Trophoblast cell (in vitro differentiated cells and primary cell): ENCODE results near the gene RNF130.

Experiments used
- DNase-seq, 2 donors: peaks; one replicate each; pipeline ENCODE4 v3.0.0-alpha.2; 2016
- H2AFZ ChIP-seq: 2 replicates; pipeline ENCODE4 v1.6.1; 2013; ENCODE audit warnings: low read length, moderate library complexity, mild to moderate bottlenecking; ENCODE audit not compliant: insufficient read depth, poor library complexity
- H2AK5ac ChIP-seq: 2 replicates; pipeline ENCODE4 v1.6.1; 2013; ENCODE audit warnings: mild to moderate bottlenecking, low read length
- H2BK120ac ChIP-seq: 2 replicates; pipeline ENCODE4 v1.6.1; 2013; ENCODE audit warnings: low read length, mild to moderate bottlenecking, moderate library complexity; ENCODE audit not compliant: insufficient read depth, poor library complexity
- H2BK12ac ChIP-seq: 2 replicates; pipeline ENCODE4 v1.6.1; 2013; ENCODE audit warnings: mild to moderate bottlenecking, low read length, moderate library complexity
- H2BK5ac ChIP-seq: 2 replicates; pipeline ENCODE4 v1.6.1; 2013; ENCODE audit warnings: low read length, low read depth, moderate library complexity, mild to moderate bottlenecking; ENCODE audit not compliant: poor library complexity
- H3K14ac ChIP-seq: 2 replicates; pipeline ENCODE4 v1.6.1; 2013; ENCODE audit warnings: mild to moderate bottlenecking, low read length
- H3K18ac ChIP-seq: 2 replicates; pipeline ENCODE4 v1.6.1; 2013; ENCODE audit warnings: mild to moderate bottlenecking, low read length
- H3K23ac ChIP-seq: 2 replicates; pipeline ENCODE4 v1.6.1; 2013; ENCODE audit warnings: low read length
- H3K27ac ChIP-seq: 2 replicates; pipeline ENCODE4 v1.5.1; 2013; ENCODE audit warnings: low read depth, mild to moderate bottlenecking, inconsistent platforms, low read length, moderate library complexity
- H3K27me3 ChIP-seq: 2 replicates; pipeline ENCODE4 v1.6.1; 2013; ENCODE audit warnings: inconsistent platforms, mild to moderate bottlenecking, low read length, moderate library complexity; ENCODE audit not compliant: insufficient read depth
- H3K36me3 ChIP-seq, 2 experiments: 1 replicate in 1 of 2; 2 replicates in 1 of 2; pipeline ENCODE4 v1.6.1; 2013; ENCODE audit warnings: low read length in 2 of 2, mild to moderate bottlenecking in 2 of 2, moderate library complexity in 1 of 2; ENCODE audit not compliant: insufficient read depth in 2 of 2, control insufficient read depth in 1 of 2
- H3K4ac ChIP-seq: 2 replicates; pipeline ENCODE4 v1.6.1; 2013; ENCODE audit warnings: low read depth, mild to moderate bottlenecking, low read length, moderate library complexity
- H3K4me1 ChIP-seq, 2 experiments: 1 replicate in 1 of 2; 2 replicates in 1 of 2; pipeline ENCODE4 v1.6.1; 2013; ENCODE audit warnings: low read length in 2 of 2, mild to moderate bottlenecking in 2 of 2, moderate library complexity in 1 of 2; ENCODE audit not compliant: insufficient read depth in 2 of 2, control insufficient read depth in 1 of 2
- H3K4me2 ChIP-seq: 2 replicates; pipeline ENCODE4 v1.6.1; 2013; ENCODE audit warnings: inconsistent platforms, mild to moderate bottlenecking, low read length, moderate library complexity
- H3K4me3 ChIP-seq: 2 replicates; pipeline ENCODE4 v1.5.1; 2013; ENCODE audit warnings: mild to moderate bottlenecking, low read depth, low read length, inconsistent platforms
- H3K79me1 ChIP-seq: one replicate; pipeline ENCODE4 v1.6.1; 2013; ENCODE audit warnings: low read length
- H3K79me2 ChIP-seq: 2 replicates; pipeline ENCODE4 v1.6.1; 2013; ENCODE audit warnings: low read length, mild to moderate bottlenecking; ENCODE audit not compliant: control insufficient read depth, insufficient read depth, poor library complexity
- H3K9ac ChIP-seq: 2 replicates; pipeline ENCODE4 v1.6.1; 2013; ENCODE audit warnings: mild to moderate bottlenecking, low read length
- H3K9me3 ChIP-seq: 2 replicates; pipeline ENCODE4 v1.6.1; 2013; ENCODE audit warnings: low read depth, mild to moderate bottlenecking, control low read depth, inconsistent platforms, low read length; ENCODE audit not compliant: insufficient read depth
- H4K12ac ChIP-seq: 2 replicates; pipeline ENCODE4 v1.6.1; 2013; ENCODE audit warnings: low read depth, mild to moderate bottlenecking, low read length, moderate library complexity
- H4K8ac ChIP-seq: 2 replicates; pipeline ENCODE4 v1.6.1; 2013; ENCODE audit warnings: low read depth, mild to moderate bottlenecking, low read length, moderate library complexity
- H4K91ac ChIP-seq: one replicate; pipeline ENCODE4 v1.6.1; 2013; ENCODE audit warnings: low read depth, mild to moderate bottlenecking, low read length, moderate library complexity
- WGBS: extraction: QIAGEN DNeasy Blood & Tissue Kit; methylation state at CpG from one replicate; pipeline ENCODE4 v1.1.7; 2013; ENCODE audit warnings: missing lambda C conversion rate; ENCODE audit not compliant: insufficient read length, insufficient coverage; ENCODE audit errors: extremely low coverage; 5-methylcytosine and 5-hydroxymethylcytosine counted together

RNF130 gene

DNA sequence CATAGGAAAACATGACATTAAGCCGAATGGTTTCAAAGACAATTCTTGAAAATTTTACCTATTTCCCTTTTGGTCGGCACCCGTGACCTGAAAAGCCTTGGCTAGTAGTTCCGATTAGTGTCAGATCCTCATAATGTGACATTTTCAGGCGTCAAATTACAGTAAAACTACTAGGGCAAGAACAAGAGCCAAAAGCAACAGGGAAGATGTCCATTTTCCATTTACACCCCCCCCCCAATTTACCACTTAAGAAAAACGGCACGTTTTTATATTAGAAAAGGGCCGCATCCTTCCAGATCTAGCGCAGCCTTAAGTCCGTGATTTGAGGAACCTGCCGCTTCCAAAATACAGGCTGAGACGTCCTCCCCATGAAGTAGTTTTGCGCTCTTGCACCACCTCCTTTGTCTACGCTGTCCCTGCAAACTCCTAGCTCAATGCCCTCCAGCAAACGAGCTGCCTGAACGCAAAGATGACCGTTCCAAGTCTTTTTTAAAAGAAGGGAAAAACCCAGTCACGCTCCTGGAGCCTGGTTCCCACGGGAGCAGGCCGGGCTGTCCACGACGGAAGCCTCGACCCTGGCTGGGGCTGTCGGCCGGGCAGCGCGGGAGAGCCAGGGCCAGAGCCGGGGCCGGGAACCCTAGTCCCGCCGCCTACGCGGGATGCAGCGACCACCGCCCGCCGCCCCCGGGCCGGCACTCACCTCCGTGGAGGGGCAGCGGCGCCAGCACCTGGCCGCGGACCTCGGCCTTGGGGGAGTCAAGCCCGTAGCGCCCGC is 616 bp downstream of the RNF130 start:
- peak overlapping the region; percentile 56 for H3K18ac ChIP-seq
- H3K4me3 ChIP-seq: peak overlapping the region; percentile 82
- DNase-seq: peak; percentile 48 to 67
- no peaks in the 10 kb centered on the region for H3K27me3 ChIP-seq
- peak overlapping the region; percentile 34 for H3K4ac ChIP-seq
- no peak overlapping the region for H3K23ac ChIP-seq
- H2BK5ac ChIP-seq: no peak overlapping the region
- peak overlapping the region; percentile 84 for H3K4me2 ChIP-seq
- peak overlapping the region; percentile 34 for H2BK120ac ChIP-seq
- H2BK12ac ChIP-seq: peak overlapping the region; percentile 13
- H3K79me1 ChIP-seq: peaks cover 7% of the 10 kb centered on the region
- no peaks in the 10 kb centered on the region for H3K36me3 ChIP-seq
- H4K12ac ChIP-seq: peak overlapping the region; percentile 64
- H3K27ac ChIP-seq: peak overlapping the region; percentile 4
- H2AFZ ChIP-seq: peak overlapping the region; percentile 72
- H3K79me2 ChIP-seq: peaks cover 7% of the 10 kb centered on the region
- H3K9ac ChIP-seq: peak overlapping the region; percentile 45
- peak overlapping the region; percentile 77 for H4K8ac ChIP-seq
- peak overlapping the region; percentile 54 for H3K14ac ChIP-seq
- no CpG with 5 or more reads among the region's 48 CpGs for WGBS
- peaks cover 4 to 7% of the 10 kb centered on the region in 2 experiments for H3K4me1 ChIP-seq
- peaks cover 4% of the 10 kb centered on the region for H3K9me3 ChIP-seq
- H2AK5ac ChIP-seq: no peak overlapping the region
- peak overlapping the region; percentile 40 for H4K91ac ChIP-seq

DNA sequence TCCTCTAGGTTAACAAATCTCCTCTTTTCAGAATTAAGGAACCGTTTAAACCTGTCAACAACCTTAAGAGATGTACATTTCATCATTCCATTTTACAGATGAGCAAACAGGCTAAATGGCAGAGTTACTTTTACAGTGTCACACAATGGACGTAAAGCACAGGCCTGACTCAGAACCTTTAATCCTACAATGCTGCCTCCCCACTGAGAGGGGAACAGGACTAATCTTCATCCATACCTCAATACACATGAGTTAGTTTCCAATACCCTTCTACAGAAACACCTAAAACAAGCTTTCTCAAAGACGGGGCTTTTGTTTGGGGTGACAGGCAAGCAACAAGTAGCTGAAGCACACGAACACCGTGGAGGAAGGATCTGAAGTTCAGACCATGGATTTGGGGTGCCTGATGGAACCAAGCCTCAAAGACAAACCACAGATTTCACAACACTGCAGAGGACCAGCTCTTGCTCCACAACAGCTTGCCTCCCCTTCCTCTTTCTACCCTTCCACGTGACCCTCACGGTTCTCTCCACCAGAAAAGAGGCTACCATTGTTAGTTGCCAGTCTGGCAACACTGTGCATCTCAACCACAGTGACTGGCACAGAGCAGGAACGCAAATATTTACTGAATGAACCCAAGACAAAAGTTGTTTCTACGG is 1.8 kb downstream of the RNF130 start:
- Histone ChIP-seq H3K79me2 (peaks cover 7% of the 10 kb centered on the region), H3K4me2 (peak overlapping the region; percentile 84), H2BK12ac (no peak overlapping the region), H3K27ac (no peak overlapping the region), H3K4me3 (no peak overlapping the region), H3K18ac (no peak overlapping the region), H3K79me1 (peaks cover 7% of the 10 kb centered on the region), H3K23ac (no peak overlapping the region), H3K9me3 (peaks cover 4% of the 10 kb centered on the region), H4K91ac (no peak overlapping the region), H3K4ac (no peak overlapping the region), H2AK5ac (no peak overlapping the region), H4K8ac (no peak overlapping the region), H3K14ac (no peak overlapping the region), H3K36me3 (no peaks in the 10 kb centered on the region), H3K4me1 (peaks cover 4 to 7% of the 10 kb centered on the region in 2 experiments), H3K9ac (no peak overlapping the region), H4K12ac (no peak overlapping the region), H3K27me3 (no peaks in the 10 kb centered on the region), H2AFZ (no peak overlapping the region), H2BK120ac (no peak overlapping the region), H2BK5ac (no peak overlapping the region)
- no CpG with 5 or more reads among the region's 9 CpGs for WGBS
- peak in 1 of 2 donors; percentile 21 for DNase-seq

DNA sequence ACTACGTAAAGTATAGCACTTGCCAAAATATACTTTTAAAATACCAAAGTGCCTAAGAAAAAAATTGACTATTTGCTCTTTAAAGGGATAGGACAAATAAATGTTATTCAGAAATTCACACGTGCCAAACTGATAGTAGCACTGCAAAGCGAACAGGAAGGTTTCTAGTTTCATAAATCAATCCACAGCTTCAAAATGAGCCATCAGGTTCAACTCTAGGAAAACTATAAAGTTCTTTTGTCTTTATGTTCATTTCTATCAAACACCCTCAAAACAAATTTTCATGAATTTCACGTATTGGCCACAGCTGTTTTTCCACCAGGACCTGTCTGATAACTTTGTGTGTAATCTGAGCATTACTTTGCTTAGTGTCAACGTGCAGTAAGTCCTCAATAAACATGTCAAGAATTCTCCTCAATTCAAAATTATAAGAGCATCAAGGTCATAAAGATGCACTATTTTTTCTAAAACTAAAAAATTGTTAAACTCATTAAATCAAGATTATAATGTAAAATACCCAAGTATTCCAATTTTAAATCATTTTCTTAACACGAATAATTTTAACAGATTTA is 3.0 kb downstream of the RNF130 start:
- Histone ChIP-seq H3K9ac (no peak overlapping the region), H4K91ac (no peak overlapping the region), H4K12ac (no peak overlapping the region), H4K8ac (no peak overlapping the region), H2AFZ (no peak overlapping the region), H3K23ac (no peak overlapping the region), H2BK12ac (no peak overlapping the region), H3K9me3 (peaks cover 4% of the 10 kb centered on the region), H2BK5ac (no peak overlapping the region), H2AK5ac (no peak overlapping the region), H3K79me2 (peaks cover 7% of the 10 kb centered on the region), H3K36me3 (no peaks in the 10 kb centered on the region), H3K27me3 (no peaks in the 10 kb centered on the region), H3K4me3 (no peak overlapping the region), H3K18ac (no peak overlapping the region), H3K14ac (no peak overlapping the region), H3K27ac (no peak overlapping the region), H3K4me1 (peaks cover 4 to 7% of the 10 kb centered on the region in 2 experiments), H2BK120ac (no peak overlapping the region), H3K4ac (no peak overlapping the region), H3K4me2 (no peak overlapping the region), H3K79me1 (peaks cover 7% of the 10 kb centered on the region)
- DNase-seq: no peak
- no CpG with 5 or more reads among the region's 6 CpGs for WGBS

DNA sequence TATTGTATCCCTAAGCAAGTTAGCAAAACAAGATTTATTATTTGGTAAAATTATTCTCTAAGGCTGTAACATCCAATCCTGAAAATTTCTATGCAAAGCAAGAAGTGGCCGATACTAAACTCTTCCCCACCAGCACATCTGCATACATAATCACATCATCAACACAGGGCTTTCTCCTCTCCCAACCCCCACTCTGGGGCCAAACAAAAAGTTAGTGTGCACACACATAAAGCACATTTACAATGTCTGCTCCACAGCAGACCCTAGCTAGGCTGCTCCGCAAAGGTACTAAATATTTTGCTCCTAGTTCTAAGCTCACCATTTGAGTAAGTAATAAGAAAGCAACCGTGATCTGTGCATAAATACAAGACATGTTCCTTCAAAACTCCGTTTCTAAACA is 3.6 kb downstream of the RNF130 start:
- H2BK5ac ChIP-seq: no peak overlapping the region
- H3K4me1 ChIP-seq: peaks cover 4 to 7% of the 10 kb centered on the region in 2 experiments
- H3K4me3 ChIP-seq: no peak overlapping the region
- H3K79me2 ChIP-seq: peaks cover 7% of the 10 kb centered on the region
- H2AK5ac ChIP-seq: no peak overlapping the region
- no peak for DNase-seq
- no peaks in the 10 kb centered on the region for H3K27me3 ChIP-seq
- H3K36me3 ChIP-seq: no peaks in the 10 kb centered on the region
- H3K27ac ChIP-seq: no peak overlapping the region
- H4K91ac ChIP-seq: no peak overlapping the region
- H3K9me3 ChIP-seq: peaks cover 4% of the 10 kb centered on the region
- no peak overlapping the region for H3K14ac ChIP-seq
- no peak overlapping the region for H2BK120ac ChIP-seq
- H3K9ac ChIP-seq: no peak overlapping the region
- no peak overlapping the region for H2BK12ac ChIP-seq
- no peak overlapping the region for H3K18ac ChIP-seq
- no CpG with 5 or more reads among the region's 4 CpGs for WGBS
- no peak overlapping the region for H4K8ac ChIP-seq
- no peak overlapping the region for H3K4ac ChIP-seq
- H3K23ac ChIP-seq: no peak overlapping the region
- no peak overlapping the region for H2AFZ ChIP-seq
- H3K4me2 ChIP-seq: no peak overlapping the region
- peaks cover 7% of the 10 kb centered on the region for H3K79me1 ChIP-seq
- no peak overlapping the region for H4K12ac ChIP-seq
